Adrenal gland (tissue), 5 donors: ENCODE results near the gene PITRM1.

Experiments
- POLR2A ChIP-seq, 2 donors: fragments of 450-650 bp; IDR thresholded peaks; one replicate each; pipeline ENCODE4 v1.6.1; 2017; ENCODE audit warnings: antibody characterized with exemption in 2 of 2, mild to moderate bottlenecking in 2 of 2, moderate library complexity in 1 of 2
- TF ChIP-seq, protein P1 (sequence below), 6 experiments: fragments of 450-650 bp in 4 of 6; fragments of 200-600 bp in 2 of 6; sonication (generic) in 1 of 6; IDR thresholded peaks; 1 replicate in 5 of 6; 2 replicates in 1 of 6; pipeline versions ENCODE4 v1.5.1 to v1.8.0; 2016 to 2021; ENCODE audit warnings: antibody characterized with exemption in 6 of 6, mild to moderate bottlenecking in 2 of 6, moderate library complexity in 1 of 6
- donor health status: DM: no; HTN: no; CAD: no.

GRCh38 chr10:3094609-3095036 is 78.0 kb downstream of the PITRM1 start:
- TF ChIP-seq, protein P1, sequence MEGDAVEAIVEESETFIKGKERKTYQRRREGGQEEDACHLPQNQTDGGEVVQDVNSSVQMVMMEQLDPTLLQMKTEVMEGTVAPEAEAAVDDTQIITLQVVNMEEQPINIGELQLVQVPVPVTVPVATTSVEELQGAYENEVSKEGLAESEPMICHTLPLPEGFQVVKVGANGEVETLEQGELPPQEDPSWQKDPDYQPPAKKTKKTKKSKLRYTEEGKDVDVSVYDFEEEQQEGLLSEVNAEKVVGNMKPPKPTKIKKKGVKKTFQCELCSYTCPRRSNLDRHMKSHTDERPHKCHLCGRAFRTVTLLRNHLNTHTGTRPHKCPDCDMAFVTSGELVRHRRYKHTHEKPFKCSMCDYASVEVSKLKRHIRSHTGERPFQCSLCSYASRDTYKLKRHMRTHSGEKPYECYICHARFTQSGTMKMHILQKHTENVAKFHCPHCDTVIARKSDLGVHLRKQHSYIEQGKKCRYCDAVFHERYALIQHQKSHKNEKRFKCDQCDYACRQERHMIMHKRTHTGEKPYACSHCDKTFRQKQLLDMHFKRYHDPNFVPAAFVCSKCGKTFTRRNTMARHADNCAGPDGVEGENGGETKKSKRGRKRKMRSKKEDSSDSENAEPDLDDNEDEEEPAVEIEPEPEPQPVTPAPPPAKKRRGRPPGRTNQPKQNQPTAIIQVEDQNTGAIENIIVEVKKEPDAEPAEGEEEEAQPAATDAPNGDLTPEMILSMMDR (IDR thresholded peaks at IDR 0.05) = no peak
- TF ChIP-seq POLR2A (IDR thresholded peaks at IDR 0.05) = no peak
